Measurements from ENCODE around the gene DAB2IP.

Gene DAB2IP

GRCh38 chr9:121689461-121690157 is 38.2 kb downstream of the DAB2IP start:
- no peak for DNase-seq (ENCODE audit: low spot score)
- Histone ChIP-seq H3K27ac (no peak overlapping the region), H3K4me3 (no peak overlapping the region)
- no peak for TF ChIP-seq CTCF (IDR thresholded peaks at IDR 0.05)

GRCh38 chr9:121690316-121690715 is 38.9 kb downstream of the DAB2IP start:
- no peak for TF ChIP-seq CTCF (IDR thresholded peaks at IDR 0.05)
- Histone ChIP-seq H3K27ac (no peak overlapping the region), H3K4me3 (no peak overlapping the region)
- DNase-seq (ENCODE audit: low spot score) = no peak

- no peak for TF ChIP-seq CTCF (IDR thresholded peaks at IDR 0.05)
- Histone ChIP-seq H3K27ac (no peak overlapping the region), H3K4me3 (no peak overlapping the region)
- DNase-seq (ENCODE audit: low spot score) = no peak
Observed at GRCh38 chr9:121690766-121691165, 39.3 kb downstream of the DAB2IP start.

GRCh38 chr9:121691890-121692289 is 40.5 kb downstream of the DAB2IP start:
- H3K27ac ChIP-seq = peak overlapping the region; percentile 49 to 62
- no peak for TF ChIP-seq CTCF (IDR thresholded peaks at IDR 0.05)
- no peak overlapping the region for H3K4me3 ChIP-seq
- no peak for DNase-seq (ENCODE audit: low spot score)

GRCh38 chr9:121692606-121693387 is 41.4 kb downstream of the DAB2IP start:
- TF ChIP-seq CTCF (IDR thresholded peaks at IDR 0.05) = no peak
- Histone ChIP-seq H3K27ac (peak overlapping the region; percentile 49 to 62), H3K4me3 (no peak overlapping the region)
- no peak for DNase-seq (ENCODE audit: low spot score)

GRCh38 chr9:121693388-121693670 is 41.9 kb downstream of the DAB2IP start:
- Histone ChIP-seq H3K27ac (peak overlapping the region; percentile 49 to 62), H3K4me3 (no peak overlapping the region)
- no peak for DNase-seq (ENCODE audit: low spot score)
- TF ChIP-seq CTCF (IDR thresholded peaks at IDR 0.05) = no peak

GRCh38 chr9:121694001-121694400 is 42.6 kb downstream of the DAB2IP start:
- Histone ChIP-seq H3K4me3 (no peak overlapping the region), H3K27ac (peak overlapping the region in 1 of 2 donors; percentile 62)
- no peak for TF ChIP-seq CTCF (IDR thresholded peaks at IDR 0.05)
- no peak for DNase-seq (ENCODE audit: low spot score)

Data from coronary artery (tissue), 2 donors.